SK-N-SH treated with all-trans-retinoic acid at 6 μM for 48 hours (cell line): Measurements from ENCODE around the gene POLR2C.

ENCODE experiments used
- ATAC-seq: fragments of 200-7000 bp; cut with Tn5 transposase; 3 replicates; pipeline ENCODE4 v1.9.1; 2020; ENCODE audit warnings: mild to moderate bottlenecking, moderate library complexity
- ARNTL ChIP-seq: fragments of 450-650 bp; formaldehyde crosslinking; IDR thresholded peaks from 2 replicates; pipeline ENCODE4 v1.5.0; 2020; ENCODE audit warnings: low read depth, mild to moderate bottlenecking, moderate library complexity, borderline replicate concordance
- BACH2 ChIP-seq: fragments of 250-450 bp; sonication (Bioruptor Pico); IDR thresholded peaks from 2 replicates; pipeline ENCODE4 v1.9.0; 2021; ENCODE audit warnings: mild to moderate bottlenecking, borderline replicate concordance
- CSDC2 ChIP-seq: fragments of 250-450 bp; sonication (Bioruptor Pico); IDR thresholded peaks from 2 replicates; pipeline ENCODE4 v1.5.0; 2020; ENCODE audit warnings: mild to moderate bottlenecking, moderate library complexity
- GLIS3 ChIP-seq: fragments of 250-450 bp; sonication (Bioruptor Pico); IDR thresholded peaks from 2 replicates; pipeline ENCODE4 v1.5.0; 2020; ENCODE audit warnings: mild to moderate bottlenecking, moderate library complexity
- ISL1 ChIP-seq: fragments of 250-450 bp; sonication (Bioruptor Pico); IDR thresholded peaks from 2 replicates; pipeline ENCODE4 v2.1.2; 2022; ENCODE audit warnings: mild to moderate bottlenecking, moderate library complexity
- POU6F1 ChIP-seq: fragments of 250-450 bp; sonication (Bioruptor Pico); IDR thresholded peaks from 2 replicates; pipeline ENCODE4 v1.8.0; 2021; ENCODE audit warnings: low read depth, mild to moderate bottlenecking, moderate library complexity, borderline replicate concordance
- PPARA ChIP-seq: fragments of 250-450 bp; sonication (Bioruptor Pico); IDR thresholded peaks from 2 replicates; pipeline ENCODE4 v1.5.0; 2020; ENCODE audit warnings: mild to moderate bottlenecking, borderline replicate concordance
- TCF4 ChIP-seq: fragments of 250-450 bp; sonication (Bioruptor Pico); IDR thresholded peaks from 2 replicates; pipeline ENCODE4 v1.8.0; 2021; ENCODE audit warnings: mild to moderate bottlenecking, moderate library complexity, borderline replicate concordance
- ZC3H10 ChIP-seq: fragments of 250-450 bp; sonication (Bioruptor Pico); IDR thresholded peaks from 2 replicates; pipeline ENCODE4 v1.5.1; 2021; ENCODE audit warnings: mild to moderate bottlenecking, moderate library complexity
- ZFP3 ChIP-seq: fragments of 250-450 bp; sonication (Bioruptor Pico); IDR thresholded peaks from 2 replicates; pipeline ENCODE4 v1.5.0; 2020; ENCODE audit warnings: mild to moderate bottlenecking, moderate library complexity
- ZFP30 ChIP-seq: fragments of 450-650 bp; formaldehyde crosslinking; IDR thresholded peaks from 2 replicates; pipeline ENCODE4 v1.5.0; 2022; ENCODE audit warnings: mild to moderate bottlenecking, moderate library complexity
- ZNF70 ChIP-seq: fragments of 450-650 bp; formaldehyde crosslinking; IDR thresholded peaks from 2 replicates; pipeline ENCODE4 v1.5.0; 2020; ENCODE audit warnings: mild to moderate bottlenecking, moderate library complexity
- ZNF8 ChIP-seq: fragments of 450-650 bp; formaldehyde crosslinking; IDR thresholded peaks from 2 replicates; pipeline ENCODE4 v1.5.0; 2020; ENCODE audit warnings: mild to moderate bottlenecking, moderate library complexity
- TF ChIP-seq, protein P1 (sequence below): fragments of 250-450 bp; sonication (Bioruptor Pico); IDR thresholded peaks from 2 replicates; pipeline ENCODE4 v1.8.0; 2020; ENCODE audit warnings: mild to moderate bottlenecking, moderate library complexity, borderline replicate concordance
- TF ChIP-seq, protein P2 (sequence below): fragments of 250-450 bp; sonication (Bioruptor Pico); IDR thresholded peaks from 2 replicates; pipeline ENCODE4 v1.5.1; 2021; ENCODE audit warnings: mild to moderate bottlenecking, moderate library complexity
- TF ChIP-seq, protein P3 (sequence below): fragments of 250-450 bp; sonication (Bioruptor Pico); IDR thresholded peaks from 2 replicates; pipeline ENCODE4 v1.5.1; 2020; ENCODE audit warnings: low read depth, mild to moderate bottlenecking, moderate library complexity

Gene POLR2C

GRCh38 chr16:57484515-57485005, 22.1 kb downstream of the POLR2C start:
- TF ChIP-seq, protein P1, sequence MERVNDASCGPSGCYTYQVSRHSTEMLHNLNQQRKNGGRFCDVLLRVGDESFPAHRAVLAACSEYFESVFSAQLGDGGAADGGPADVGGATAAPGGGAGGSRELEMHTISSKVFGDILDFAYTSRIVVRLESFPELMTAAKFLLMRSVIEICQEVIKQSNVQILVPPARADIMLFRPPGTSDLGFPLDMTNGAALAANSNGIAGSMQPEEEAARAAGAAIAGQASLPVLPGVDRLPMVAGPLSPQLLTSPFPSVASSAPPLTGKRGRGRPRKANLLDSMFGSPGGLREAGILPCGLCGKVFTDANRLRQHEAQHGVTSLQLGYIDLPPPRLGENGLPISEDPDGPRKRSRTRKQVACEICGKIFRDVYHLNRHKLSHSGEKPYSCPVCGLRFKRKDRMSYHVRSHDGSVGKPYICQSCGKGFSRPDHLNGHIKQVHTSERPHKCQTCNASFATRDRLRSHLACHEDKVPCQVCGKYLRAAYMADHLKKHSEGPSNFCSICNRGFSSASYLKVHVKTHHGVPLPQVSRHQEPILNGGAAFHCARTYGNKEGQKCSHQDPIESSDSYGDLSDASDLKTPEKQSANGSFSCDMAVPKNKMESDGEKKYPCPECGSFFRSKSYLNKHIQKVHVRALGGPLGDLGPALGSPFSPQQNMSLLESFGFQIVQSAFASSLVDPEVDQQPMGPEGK, result no peak
- TF ChIP-seq TCF4 (CRISPR knock-in tag) (no peak), POU6F1 (no peak), CSDC2 (CRISPR knock-in tag) (no peak), ZFP3 (CRISPR knock-in tag) (no peak), BACH2 (CRISPR knock-in tag) (no peak), ISL1 (CRISPR knock-in tag) (no peak), ZNF70 (no peak), ZFP30 (CRISPR knock-in tag) (no peak), ZNF8 (no peak), ARNTL (CRISPR knock-in tag) (no peak), PPARA (CRISPR knock-in tag) (no peak)
- TF ChIP-seq, protein P2, sequence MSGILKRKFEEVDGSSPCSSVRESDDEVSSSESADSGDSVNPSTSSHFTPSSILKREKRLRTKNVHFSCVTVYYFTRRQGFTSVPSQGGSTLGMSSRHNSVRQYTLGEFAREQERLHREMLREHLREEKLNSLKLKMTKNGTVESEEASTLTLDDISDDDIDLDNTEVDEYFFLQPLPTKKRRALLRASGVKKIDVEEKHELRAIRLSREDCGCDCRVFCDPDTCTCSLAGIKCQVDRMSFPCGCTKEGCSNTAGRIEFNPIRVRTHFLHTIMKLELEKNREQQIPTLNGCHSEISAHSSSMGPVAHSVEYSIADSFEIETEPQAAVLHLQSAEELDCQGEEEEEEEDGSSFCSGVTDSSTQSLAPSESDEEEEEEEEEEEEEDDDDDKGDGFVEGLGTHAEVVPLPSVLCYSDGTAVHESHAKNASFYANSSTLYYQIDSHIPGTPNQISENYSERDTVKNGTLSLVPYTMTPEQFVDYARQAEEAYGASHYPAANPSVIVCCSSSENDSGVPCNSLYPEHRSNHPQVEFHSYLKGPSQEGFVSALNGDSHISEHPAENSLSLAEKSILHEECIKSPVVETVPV (CRISPR knock-in tag), result no peak
- TF ChIP-seq, protein P3, sequence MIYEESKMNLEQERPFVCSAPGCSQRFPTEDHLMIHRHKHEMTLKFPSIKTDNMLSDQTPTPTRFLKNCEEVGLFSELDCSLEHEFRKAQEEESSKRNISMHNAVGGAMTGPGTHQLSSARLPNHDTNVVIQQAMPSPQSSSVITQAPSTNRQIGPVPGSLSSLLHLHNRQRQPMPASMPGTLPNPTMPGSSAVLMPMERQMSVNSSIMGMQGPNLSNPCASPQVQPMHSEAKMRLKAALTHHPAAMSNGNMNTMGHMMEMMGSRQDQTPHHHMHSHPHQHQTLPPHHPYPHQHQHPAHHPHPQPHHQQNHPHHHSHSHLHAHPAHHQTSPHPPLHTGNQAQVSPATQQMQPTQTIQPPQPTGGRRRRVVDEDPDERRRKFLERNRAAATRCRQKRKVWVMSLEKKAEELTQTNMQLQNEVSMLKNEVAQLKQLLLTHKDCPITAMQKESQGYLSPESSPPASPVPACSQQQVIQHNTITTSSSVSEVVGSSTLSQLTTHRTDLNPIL (CRISPR knock-in tag), result no peak
- ATAC-seq, result no peak

DNA sequence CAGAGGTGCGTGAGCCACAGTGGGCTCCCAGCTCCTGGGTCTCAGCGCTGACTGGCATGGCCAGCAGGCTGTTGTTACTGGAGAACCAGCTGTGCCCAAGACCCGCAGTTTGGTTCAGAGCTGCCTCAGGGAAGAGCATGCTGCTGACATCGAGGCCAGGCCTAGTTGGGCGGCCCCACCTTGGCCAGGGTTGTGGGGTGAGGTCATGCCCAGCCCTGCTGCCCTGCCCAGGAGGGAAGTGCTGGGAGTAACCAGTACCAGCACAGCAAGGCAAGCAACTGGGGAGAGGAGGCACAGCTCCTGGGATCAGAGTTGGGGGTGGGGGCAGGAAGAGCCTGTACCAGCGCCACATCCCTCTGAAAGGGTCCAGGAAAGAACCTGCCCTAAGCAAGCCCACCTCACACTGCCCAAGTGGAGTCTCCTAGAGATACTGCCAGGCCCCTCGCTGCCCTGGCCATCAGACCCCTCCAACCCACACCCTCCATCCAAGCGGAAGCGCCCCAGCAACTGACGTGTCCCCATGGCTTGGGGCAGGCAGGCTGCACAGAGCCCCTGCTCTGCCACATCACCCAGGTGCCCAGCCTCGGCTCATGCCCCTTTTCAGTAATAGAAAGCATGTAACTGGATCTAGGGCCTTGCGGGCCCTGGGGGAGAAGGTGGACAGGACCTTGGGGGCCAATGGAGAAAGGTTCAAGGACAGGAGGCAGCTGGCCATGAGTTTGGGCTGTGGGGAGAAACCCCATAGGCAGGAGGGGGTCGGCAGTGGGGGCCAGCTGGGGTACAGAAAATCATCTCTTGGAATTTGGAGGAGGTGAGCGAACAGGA, 22.8 kb downstream of the POLR2C start:
- TF ChIP-seq, protein P3 (CRISPR knock-in tag), result no peak
- no peak for TF ChIP-seq GLIS3 (CRISPR knock-in tag)
- no peak for TF ChIP-seq ZC3H10 (CRISPR knock-in tag)
- TF ChIP-seq, protein P2 (CRISPR knock-in tag), result no peak
- TF ChIP-seq ZNF8, result no peak
- no peak for TF ChIP-seq POU6F1

More for the DNA sequence above, 22.8 kb downstream of the POLR2C start:
- ATAC-seq, result peak; percentile 4; the same call in 2 of the 3 replicates
